HG02870 (cell line): ENCODE results near the gene IL15RA.
A peak's percentile ranks its signal among the peaks of the same experiment; 100 is the strongest.

Experiments
- ATAC-seq: cut with Tn5 transposase; IDR thresholded peaks from one replicate; pipeline ENCODE4 v1.9.1; 2021; ENCODE audit warnings: mild to moderate bottlenecking, moderate library complexity; ENCODE audit not compliant: unreplicated experiment

The IL15RA gene

GRCh38 chr10:5977471-5978229 lies at the start of gene IL15RA:
IL15RA (minus strand) TSS chr10:5977543; CDS start chr10:5977492, 51 bp downstream.
- peak; percentile 50 for ATAC-seq

DNA sequence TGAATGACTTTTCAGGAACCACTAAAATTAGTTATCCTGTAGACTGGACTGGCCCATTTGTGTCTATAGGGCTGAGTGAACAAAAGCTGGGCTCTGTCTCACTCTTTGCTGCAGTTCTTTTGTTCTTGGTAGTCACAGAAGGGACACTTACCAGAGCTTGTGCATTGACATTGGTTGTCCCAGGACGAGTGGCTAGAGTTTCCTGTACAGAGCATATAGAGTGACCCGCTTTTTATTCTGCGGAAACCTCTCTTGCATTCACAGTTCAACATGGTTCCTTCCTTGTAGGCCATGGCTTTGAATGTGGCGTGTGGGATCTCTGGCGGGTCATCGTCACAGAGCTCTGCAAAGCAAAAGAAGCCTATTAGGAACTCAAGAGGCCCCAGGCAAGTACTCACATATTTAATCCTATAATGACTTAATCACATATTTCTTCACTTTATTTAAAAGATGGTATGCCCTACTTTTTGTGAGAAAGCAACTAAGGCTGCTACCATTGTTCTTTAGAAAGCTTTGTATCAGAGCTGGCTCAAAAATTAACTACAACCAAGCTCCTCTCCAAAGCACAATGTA lies 48.4 kb upstream of the IL15RA start:
- ATAC-seq, result no peak

DNA sequence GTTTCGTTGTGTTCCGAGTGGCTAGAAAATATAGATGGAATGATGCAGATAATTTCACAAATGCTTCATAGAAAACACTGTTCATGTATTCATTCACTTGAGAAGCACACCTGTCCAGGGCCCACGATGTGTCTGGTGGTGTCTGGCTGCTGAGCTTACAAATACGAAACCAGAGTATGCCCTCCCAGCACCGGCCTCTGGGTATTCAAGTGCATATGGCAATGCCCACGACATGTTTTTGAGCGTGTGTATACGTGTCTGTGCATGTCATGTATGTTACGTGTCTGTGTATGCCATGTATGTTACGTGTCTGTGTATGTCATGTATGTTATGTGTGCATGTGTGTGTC lies 47.0 kb upstream of the IL15RA start:
- no peak for ATAC-seq

- ATAC-seq, result no peak
Measured at GRCh38 chr10:6023661-6024333, 46.5 kb upstream of the IL15RA start.

- no peak for ATAC-seq
Measured at GRCh38 chr10:6022660-6023059, 45.3 kb upstream of the IL15RA start.

GRCh38 chr10:6020826-6021225 lies 43.5 kb upstream of the IL15RA start:
- no peak for ATAC-seq

DNA sequence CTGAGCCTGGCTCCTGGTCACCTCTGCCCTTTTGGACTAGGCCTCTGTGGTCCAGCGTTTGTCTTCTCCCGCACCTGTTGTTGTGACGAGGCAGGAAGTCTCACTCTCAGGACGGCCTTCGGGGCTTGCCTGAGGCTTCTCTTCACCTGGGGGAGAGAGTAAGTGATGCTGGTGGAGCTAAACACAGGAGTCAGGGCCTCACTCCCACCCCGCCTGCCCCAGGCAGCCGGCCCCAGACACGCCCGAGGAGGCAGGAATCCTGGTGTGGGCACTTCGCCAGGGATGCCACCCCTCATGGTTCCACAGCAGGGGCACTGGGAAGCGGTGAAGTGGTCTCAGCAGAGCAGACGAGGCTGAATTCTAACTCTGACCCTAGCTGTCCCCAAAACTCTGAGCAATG lies 42.5 kb upstream of the IL15RA start:
- no peak for ATAC-seq

DNA sequence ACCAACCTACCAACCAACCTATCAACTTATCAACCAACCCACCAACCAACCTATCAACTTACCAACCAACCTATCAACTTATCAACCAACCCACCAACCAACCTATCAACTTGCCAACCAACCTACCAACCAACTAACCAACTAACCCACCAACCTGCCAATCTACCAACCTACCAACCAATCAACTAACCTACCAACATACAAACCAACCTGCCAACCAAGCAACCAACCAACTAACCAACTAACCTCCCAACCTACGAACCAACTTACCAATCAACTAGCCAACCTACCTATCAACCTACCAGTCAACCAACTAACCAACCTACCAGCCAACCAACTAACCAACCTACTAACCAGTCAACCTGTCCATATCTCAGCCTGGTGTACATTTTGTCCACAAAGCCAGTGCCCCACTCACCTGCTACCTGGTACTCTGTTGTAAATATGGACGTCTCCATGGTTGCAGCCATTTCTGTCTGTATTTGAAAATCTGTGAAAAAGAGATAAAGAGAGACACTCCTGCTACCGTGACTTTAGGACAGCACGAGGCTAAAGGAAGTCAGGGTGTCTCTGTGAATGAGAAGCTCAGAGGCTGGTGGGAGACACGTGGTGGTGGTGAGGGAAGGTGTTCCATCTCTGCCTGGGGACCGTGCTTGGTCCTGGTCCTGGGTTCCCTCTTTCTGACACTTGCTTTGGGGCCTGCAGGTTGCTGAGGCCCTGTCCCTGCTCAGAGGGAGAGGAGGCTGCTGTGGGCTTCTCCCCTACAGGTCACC lies 41.9 kb upstream of the IL15RA start:
- ATAC-seq, result no peak

DNA sequence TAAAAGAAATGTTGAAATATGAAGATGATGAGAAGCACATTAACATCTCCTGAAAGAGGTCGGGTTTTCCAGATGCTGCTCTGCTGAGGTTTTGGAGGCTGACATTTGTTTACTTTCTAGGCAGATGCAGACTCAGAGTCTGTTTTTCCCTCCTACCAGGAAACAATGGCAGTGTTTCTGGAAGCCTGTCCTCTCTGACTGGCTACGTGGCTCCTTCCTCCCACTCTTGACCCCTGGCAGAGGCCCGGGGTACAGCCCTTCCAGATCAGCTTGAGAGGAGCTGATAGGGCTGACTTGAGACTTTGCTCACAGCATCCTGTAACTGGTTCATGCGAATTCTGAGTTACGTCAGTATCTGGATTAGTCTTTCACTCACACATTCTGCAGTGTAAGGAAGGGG lies 41.1 kb upstream of the IL15RA start:
- ATAC-seq, result no peak

DNA sequence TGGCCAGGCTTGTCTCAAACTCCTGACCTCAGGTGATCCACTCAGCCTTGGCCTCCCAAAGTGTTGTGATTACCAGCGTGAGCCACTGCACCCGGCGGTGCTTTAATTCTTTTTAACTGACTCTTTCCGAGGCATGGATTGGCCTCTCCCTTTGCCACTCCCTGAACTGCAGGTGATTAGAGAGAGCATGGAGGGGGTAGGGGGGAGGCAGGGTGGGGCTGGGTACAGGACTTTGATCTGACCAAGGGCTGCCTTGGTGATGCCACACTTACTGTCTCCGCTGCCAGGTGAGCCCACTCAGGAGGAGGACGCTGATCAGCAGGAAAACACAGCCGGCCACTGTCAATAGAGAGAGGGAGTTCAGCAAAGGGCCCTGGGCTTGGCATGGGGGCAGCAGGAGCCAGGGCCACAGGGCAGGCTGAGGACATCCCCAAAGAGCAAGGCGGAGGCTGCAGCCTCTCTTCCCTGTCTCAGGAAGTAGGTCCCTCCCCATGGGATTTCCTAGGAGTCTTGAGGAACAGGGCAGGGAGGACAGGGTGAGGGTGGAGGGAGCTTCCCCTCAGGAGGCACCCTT lies 40.5 kb upstream of the IL15RA start:
- no peak for ATAC-seq

DNA sequence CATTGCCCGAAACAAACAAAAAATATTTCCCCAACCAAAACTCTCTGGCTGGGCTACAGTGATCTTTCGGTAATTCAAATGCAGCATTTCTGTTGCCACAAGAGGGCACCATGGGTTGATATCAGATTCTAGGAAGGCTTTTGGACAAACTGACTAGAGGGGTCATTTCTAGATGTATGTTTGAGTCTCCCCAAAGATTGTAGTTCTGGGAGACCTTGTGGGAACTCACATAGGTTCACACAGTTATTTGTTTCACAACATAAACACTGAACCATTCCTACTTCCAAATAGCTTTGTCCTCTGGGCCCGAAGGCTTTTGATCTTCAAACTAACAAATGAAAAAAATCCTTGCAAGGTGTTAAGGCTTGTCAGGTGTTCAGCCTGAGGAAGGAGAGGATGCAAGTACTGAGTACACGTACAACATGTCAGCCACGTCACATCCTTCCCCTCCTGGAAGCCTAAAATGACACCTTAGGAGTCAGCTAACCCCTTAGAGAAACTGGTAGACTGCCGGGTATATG lies 37.0 kb upstream of the IL15RA start:
- ATAC-seq, result no peak

- no peak for ATAC-seq
Measured at GRCh38 chr10:6013413-6014192, 36.3 kb upstream of the IL15RA start.

DNA sequence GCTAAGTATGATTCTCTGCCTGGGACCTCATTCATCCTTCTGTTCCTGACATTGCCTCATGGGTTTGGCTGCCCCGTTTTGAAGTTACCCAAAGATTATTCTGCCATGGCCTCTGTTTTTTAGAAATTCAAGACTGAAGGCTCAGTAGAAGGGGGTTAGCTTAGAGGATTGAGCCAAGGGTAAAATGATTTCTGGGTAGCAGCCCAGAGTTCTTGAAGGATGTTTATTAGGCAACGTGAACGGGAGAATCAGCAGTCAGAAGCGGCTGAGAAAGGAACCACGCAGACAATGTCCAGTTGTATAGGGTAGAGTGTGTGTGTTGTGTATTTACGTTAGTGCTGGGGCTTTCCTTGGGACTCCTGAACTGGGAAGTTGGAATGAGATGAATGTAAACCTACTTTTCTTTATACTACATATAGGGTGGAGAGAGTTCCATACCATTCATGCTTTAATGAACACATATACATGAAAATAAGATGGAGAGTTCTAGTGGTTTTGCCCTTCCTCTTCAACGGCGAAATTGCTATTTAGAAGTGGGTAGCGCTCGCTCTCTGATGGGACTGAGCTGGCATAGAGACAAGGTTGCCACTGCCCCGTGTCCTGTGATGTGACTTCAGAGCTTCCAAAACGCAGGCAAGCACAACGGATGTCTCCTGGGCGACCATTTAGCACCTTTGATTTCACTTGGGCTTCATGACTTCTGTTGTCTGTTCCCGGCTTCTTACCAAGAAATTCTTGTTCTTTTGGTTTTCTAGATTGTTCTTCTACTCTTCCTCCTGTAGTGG lies 35.0 kb upstream of the IL15RA start:
- ATAC-seq, result no peak

- no peak for ATAC-seq
Measured at GRCh38 chr10:6011558-6011957, 34.2 kb upstream of the IL15RA start.

GRCh38 chr10:6010569-6010968 lies 33.2 kb upstream of the IL15RA start:
- no peak for ATAC-seq

- no peak for ATAC-seq
Measured at GRCh38 chr10:6009961-6010360, 32.6 kb upstream of the IL15RA start.

- ATAC-seq, result no peak
Measured at GRCh38 chr10:6009150-6009549, 31.8 kb upstream of the IL15RA start.

DNA sequence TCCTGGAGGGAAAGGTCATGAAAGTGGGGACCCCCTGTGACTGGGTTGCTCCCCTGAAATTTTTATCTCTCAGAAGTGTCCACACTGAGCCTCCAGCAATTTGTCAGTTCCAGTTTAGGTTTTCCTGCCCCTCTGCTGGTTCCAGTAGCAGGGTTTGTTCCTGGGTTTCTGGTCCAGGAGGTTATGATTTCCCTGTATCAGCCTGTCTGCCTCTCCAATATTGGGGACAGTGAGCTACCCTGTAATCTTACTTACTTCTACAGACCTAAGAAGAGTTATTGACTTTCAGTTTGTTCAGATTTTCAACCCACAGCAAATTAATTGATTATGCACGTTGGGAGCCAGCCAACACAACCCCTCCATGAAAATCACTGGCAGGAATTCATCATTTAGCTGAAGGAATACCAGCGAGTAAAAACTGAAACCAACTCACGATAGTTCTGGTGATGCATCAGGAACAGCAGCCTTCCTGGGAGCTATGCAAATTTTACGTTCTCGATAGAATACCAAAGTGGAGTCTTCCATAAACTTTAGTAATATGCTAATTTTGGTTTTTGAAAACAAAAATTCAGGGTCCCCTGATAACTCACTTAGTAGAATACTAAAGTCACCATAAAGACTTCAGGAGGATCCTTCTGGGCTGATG lies 31.3 kb upstream of the IL15RA start:
- ATAC-seq, result no peak

DNA sequence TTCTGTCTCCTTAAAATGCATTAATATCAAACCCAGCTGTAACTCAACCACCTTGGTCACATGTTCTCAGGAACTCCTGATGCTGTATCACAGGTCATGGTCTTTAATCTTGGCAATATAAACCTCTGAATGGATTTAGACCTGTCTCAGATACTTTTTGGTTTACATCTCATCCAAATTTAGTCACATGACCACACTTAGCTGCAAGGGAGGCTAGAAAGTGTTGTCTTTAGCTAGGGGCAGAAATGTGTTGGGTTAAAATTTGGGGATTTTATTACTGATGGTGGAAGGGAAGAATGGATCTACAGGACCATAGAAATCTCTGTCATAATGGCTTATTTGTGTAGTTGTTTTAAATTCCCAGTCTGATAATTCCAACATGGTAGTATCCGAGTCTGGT lies 29.6 kb upstream of the IL15RA start:
- no peak for ATAC-seq
